Measurements from ENCODE around the gene KRT74. TPM values are rescaled to one million over a fixed set of nuclear protein-coding genes. Genes with fewer than 3 reads are reported as not detected.
A peak's percentile ranks its signal among the peaks of the same experiment; 100 is the strongest.
"Not testable (repeated sequence)": the region's sequence is repeated elsewhere in the genome, so short reads cannot be mapped to it uniquely, and the experiment has no call there.

KRT74 gene
- total and polyA plus RNA-seq, 2 donors, result not detected

- not testable (repeated sequence) for H3K27ac ChIP-seq (ENCODE audit: low read depth); H3K36me3 ChIP-seq (ENCODE audit: insufficient read depth); H3K4me3 ChIP-seq (ENCODE audit: low read depth, low read length); DNase-seq (ENCODE audit: extremely low spot score); H3K4me1 ChIP-seq (ENCODE audit: insufficient read depth)
- 95% methylated on average over 4 of the region's 4 CpGs for WGBS
These were observed 20.6 kb upstream of the KRT74 start for GRCh38 chr12:52594237-52594636.

GRCh38 chr12:52591521-52591920 is 17.9 kb upstream of the KRT74 start:
- H3K27ac ChIP-seq (ENCODE audit: low read depth), result no peak overlapping the region
- no peak for DNase-seq (ENCODE audit: extremely low spot score)
- WGBS, result 89% methylated on average over 11 of the region's 11 CpGs
- no peak overlapping the region for H3K4me3 ChIP-seq (ENCODE audit: low read depth, low read length)
- H3K4me1 ChIP-seq (ENCODE audit: insufficient read depth), result no peaks in the 10 kb centered on the region
- H3K36me3 ChIP-seq (ENCODE audit: insufficient read depth), result no peaks in the 10 kb centered on the region

DNA sequence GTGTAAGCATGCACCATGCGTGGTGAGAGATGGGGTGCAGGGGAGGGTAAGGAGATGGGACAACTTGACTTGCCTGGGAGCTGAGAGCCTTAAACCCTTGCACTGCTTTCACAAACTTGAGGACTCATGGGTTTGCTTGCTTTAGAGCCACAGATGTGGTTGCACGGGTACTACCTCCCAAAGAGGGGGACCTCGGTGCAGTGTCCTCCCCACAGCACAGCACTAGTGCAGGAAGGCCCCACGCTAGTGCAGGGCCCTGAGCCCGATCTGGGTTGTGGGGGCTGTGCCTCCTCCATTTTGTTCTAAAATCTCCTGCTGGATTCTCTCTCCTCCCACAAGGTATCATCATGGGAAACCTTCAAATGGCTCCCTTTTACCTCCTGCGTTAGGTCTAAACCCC is 16.4 kb upstream of the KRT74 start:
- no peak for DNase-seq (ENCODE audit: extremely low spot score)
- Histone ChIP-seq H3K27ac (ENCODE audit: low read depth) (no peak overlapping the region), H3K4me3 (ENCODE audit: low read depth, low read length) (no peak overlapping the region), H3K36me3 (ENCODE audit: insufficient read depth) (no peaks in the 10 kb centered on the region), H3K4me1 (ENCODE audit: insufficient read depth) (no peaks in the 10 kb centered on the region)
- 93% methylated on average over 6 of the region's 6 CpGs for WGBS

GRCh38 chr12:52587563-52587962 is 13.9 kb upstream of the KRT74 start:
- Histone ChIP-seq H3K27ac (ENCODE audit: low read depth) (no peak overlapping the region), H3K36me3 (ENCODE audit: insufficient read depth) (no peaks in the 10 kb centered on the region), H3K4me1 (ENCODE audit: insufficient read depth) (no peaks in the 10 kb centered on the region), H3K4me3 (ENCODE audit: low read depth, low read length) (no peak overlapping the region)
- WGBS, result 90% methylated on average over 17 of the region's 17 CpGs
- no peak for DNase-seq (ENCODE audit: extremely low spot score)

DNA sequence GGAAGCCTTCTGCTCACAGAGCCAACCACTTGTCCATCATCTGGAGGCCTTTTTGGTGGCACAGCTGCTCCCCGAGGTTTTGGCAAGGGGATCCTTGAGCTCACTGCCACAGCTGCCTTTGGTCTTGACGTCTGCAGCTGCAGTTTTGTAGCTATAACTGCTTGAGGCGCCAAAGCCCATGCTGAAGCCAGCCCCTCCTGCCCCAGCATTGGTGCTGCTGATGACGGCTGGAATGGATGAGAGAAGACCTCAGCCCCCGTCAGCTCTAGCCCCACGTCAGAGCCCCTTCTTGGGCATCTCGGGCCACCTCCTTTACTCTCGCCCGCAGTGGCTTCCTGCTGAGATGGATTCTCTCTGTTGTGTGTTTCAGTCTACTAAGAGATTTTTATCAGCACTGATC is 12.3 kb upstream of the KRT74 start:
- Histone ChIP-seq H3K4me1 (ENCODE audit: insufficient read depth) (no peaks in the 10 kb centered on the region), H3K27ac (ENCODE audit: low read depth) (no peak overlapping the region), H3K36me3 (ENCODE audit: insufficient read depth) (no peaks in the 10 kb centered on the region), H3K4me3 (ENCODE audit: low read depth, low read length) (no peak overlapping the region)
- 69% methylated on average over 9 of the region's 9 CpGs for WGBS
- no peak for DNase-seq (ENCODE audit: extremely low spot score)

GRCh38 chr12:52585066-52585465 is 11.4 kb upstream of the KRT74 start:
- DNase-seq (ENCODE audit: extremely low spot score), result no peak
- H3K27ac ChIP-seq (ENCODE audit: low read depth), result no peak overlapping the region
- H3K4me3 ChIP-seq (ENCODE audit: low read depth, low read length), result no peak overlapping the region
- no peaks in the 10 kb centered on the region for H3K4me1 ChIP-seq (ENCODE audit: insufficient read depth)
- H3K36me3 ChIP-seq (ENCODE audit: insufficient read depth), result no peaks in the 10 kb centered on the region
- 88% methylated on average over 3 of the region's 3 CpGs for WGBS

- DNase-seq (ENCODE audit: extremely low spot score), result no peak
- no peak overlapping the region for H3K27ac ChIP-seq (ENCODE audit: low read depth)
- WGBS, result 85% methylated on average over 9 of the region's 9 CpGs
- H3K36me3 ChIP-seq (ENCODE audit: insufficient read depth), result no peaks in the 10 kb centered on the region
- H3K4me3 ChIP-seq (ENCODE audit: low read depth, low read length), result no peak overlapping the region
- no peaks in the 10 kb centered on the region for H3K4me1 ChIP-seq (ENCODE audit: insufficient read depth)
These were observed 10.6 kb upstream of the KRT74 start for GRCh38 chr12:52584156-52584682.

GRCh38 chr12:52582971-52583456 is 9.4 kb upstream of the KRT74 start:
- WGBS, result 18% methylated on average over 7 of the region's 7 CpGs
- no peaks in the 10 kb centered on the region for H3K4me1 ChIP-seq (ENCODE audit: insufficient read depth)
- H3K4me3 ChIP-seq (ENCODE audit: low read depth, low read length), result no peak overlapping the region
- DNase-seq (ENCODE audit: extremely low spot score), result peak; percentile 69
- H3K36me3 ChIP-seq (ENCODE audit: insufficient read depth), result no peaks in the 10 kb centered on the region
- H3K27ac ChIP-seq (ENCODE audit: low read depth), result no peak overlapping the region

DNA sequence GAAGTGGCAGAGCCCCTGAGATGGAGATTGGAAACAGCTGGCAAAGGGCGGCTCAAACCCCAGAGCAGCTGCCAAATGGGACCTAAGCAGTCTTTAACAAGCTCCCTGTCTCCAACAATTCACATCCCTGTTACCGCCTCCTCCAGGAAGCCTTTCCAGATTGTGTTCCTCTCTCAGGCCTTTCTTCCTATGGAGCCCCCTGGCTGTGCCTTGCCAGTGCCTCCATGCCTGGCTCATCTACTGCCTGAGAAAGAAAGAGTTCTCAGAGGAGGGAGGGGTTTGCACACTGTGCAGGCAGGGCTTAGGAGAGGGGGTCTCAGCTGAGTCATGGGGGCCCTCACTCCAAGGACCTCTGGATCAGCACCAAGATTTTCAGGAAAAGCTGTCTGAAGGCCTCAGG is 8.8 kb upstream of the KRT74 start:
- 67% methylated on average over 2 of the region's 2 CpGs for WGBS
- no peak for DNase-seq (ENCODE audit: extremely low spot score)
- Histone ChIP-seq H3K4me1 (ENCODE audit: insufficient read depth) (no peaks in the 10 kb centered on the region), H3K27ac (ENCODE audit: low read depth) (no peak overlapping the region), H3K36me3 (ENCODE audit: insufficient read depth) (no peaks in the 10 kb centered on the region), H3K4me3 (ENCODE audit: low read depth, low read length) (no peak overlapping the region)

DNA sequence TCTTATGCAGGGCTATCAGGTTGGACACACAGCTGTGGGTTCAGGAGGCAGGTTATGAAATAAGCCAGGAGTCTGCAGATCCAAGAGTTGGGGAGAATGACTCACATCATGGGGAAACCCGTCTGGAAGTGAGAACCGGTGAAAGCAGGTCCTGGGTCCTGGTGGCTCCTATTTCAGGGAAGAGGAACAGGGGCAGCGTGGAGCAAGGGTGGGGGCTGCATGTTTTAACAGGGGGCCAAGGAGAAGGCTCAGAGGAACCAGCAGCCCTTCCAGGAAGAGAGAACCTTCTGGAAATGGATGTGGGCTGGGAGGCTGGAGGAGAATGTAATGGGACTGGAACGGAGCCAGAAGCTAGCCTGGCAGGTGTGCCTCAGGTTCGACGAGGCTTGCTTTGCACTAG is 7.8 kb upstream of the KRT74 start:
- no peaks in the 10 kb centered on the region for H3K36me3 ChIP-seq (ENCODE audit: insufficient read depth)
- 68% methylated on average over 6 of the region's 6 CpGs for WGBS
- no peak overlapping the region for H3K27ac ChIP-seq (ENCODE audit: low read depth)
- H3K4me3 ChIP-seq (ENCODE audit: low read depth, low read length), result no peak overlapping the region
- no peaks in the 10 kb centered on the region for H3K4me1 ChIP-seq (ENCODE audit: insufficient read depth)
- no peak for DNase-seq (ENCODE audit: extremely low spot score)

- Histone ChIP-seq H3K4me1 (ENCODE audit: insufficient read depth) (no peaks in the 10 kb centered on the region), H3K36me3 (ENCODE audit: insufficient read depth) (no peaks in the 10 kb centered on the region), H3K4me3 (ENCODE audit: low read depth, low read length) (no peak overlapping the region), H3K27ac (ENCODE audit: low read depth) (no peak overlapping the region)
- DNase-seq (ENCODE audit: extremely low spot score), result no peak
- WGBS, result 81% methylated on average over 7 of the region's 7 CpGs
These were observed 7.4 kb upstream of the KRT74 start for GRCh38 chr12:52581066-52581465.

DNA sequence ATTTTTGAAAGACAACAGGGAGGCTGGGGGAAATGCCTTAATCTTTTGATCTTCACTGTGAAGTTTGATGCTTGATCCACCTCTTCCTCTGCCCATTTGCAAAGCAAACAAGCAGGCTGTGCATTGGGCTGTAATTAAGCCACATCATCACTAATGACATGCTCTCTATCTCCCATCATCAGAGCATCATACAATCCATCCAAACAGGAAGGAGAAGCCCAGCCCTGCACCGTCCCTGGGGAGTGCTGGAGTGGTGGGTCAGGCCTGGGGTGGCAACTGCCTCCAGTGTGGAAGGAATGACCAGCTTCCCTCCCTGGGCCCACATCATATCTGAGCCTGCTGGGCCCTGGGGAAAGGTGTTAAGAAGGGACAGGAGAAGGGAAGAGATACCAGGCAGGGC is 6.9 kb upstream of the KRT74 start:
- no peak overlapping the region for H3K27ac ChIP-seq (ENCODE audit: low read depth)
- H3K36me3 ChIP-seq (ENCODE audit: insufficient read depth), result no peaks in the 10 kb centered on the region
- 74% methylated on average over 1 of the region's 1 CpG for WGBS
- H3K4me3 ChIP-seq (ENCODE audit: low read depth, low read length), result no peak overlapping the region
- no peak for DNase-seq (ENCODE audit: extremely low spot score)
- no peaks in the 10 kb centered on the region for H3K4me1 ChIP-seq (ENCODE audit: insufficient read depth)

DNA sequence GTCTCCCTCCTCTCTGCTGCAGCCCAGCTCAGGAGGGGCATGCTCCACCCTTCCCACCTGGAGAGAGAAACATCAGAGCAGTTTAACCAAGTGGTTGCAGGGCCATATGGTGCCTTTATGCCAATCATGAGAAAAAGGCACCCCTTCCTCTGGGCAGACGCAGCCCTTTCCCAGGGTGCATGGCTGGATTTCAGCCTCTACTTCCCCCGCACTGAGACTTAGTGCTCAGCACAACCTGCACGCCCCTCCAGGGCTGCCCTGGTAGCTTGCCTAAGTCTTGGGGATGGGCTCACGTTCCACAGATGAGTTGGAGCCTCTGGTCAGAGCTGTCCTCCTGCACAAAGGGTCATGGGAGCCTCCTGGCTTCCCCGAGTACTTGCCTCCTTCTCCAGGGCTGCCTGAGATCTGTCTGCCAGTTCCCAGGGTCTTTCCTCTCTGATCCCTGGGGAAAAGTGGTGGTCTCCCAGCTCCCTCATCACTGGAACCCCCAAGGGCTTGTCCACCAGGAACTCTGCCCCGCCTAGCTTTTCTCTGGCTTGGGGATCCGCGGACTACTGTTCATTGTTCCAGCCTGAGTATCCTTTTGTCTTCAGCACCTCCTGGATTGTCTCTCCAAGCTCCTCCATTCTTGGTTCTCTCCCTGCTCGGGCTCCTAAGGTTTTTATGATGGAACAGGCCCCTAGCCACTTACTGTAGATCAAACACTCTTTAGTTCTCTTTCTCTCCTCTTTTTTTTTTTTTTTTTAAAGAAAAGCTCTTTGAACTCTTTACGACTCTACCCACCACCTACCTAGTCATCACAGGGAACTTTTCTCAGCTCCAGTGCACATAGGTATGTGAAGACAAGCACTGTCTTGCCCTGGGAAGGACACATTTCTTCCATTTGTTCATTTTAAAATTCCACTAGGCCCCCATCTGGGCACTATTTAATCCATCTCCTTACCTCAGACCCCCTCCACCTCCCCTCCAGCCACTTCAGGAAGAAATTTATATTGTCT is 6.1 kb upstream of the KRT74 start:
- WGBS, result 78% methylated on average over 10 of the region's 10 CpGs
- H3K4me1 ChIP-seq (ENCODE audit: insufficient read depth), result no peaks in the 10 kb centered on the region
- H3K36me3 ChIP-seq (ENCODE audit: insufficient read depth), result no peaks in the 10 kb centered on the region
- no peak overlapping the region for H3K4me3 ChIP-seq (ENCODE audit: low read depth, low read length)
- no peak overlapping the region for H3K27ac ChIP-seq (ENCODE audit: low read depth)
- DNase-seq (ENCODE audit: extremely low spot score), result peak; percentile 51

- H3K36me3 ChIP-seq (ENCODE audit: insufficient read depth), result no peaks in the 10 kb centered on the region
- H3K4me3 ChIP-seq (ENCODE audit: low read depth, low read length), result no peak overlapping the region
- no peak overlapping the region for H3K27ac ChIP-seq (ENCODE audit: low read depth)
- DNase-seq (ENCODE audit: extremely low spot score), result no peak
- 85% methylated on average over 3 of the region's 3 CpGs for WGBS
- no peaks in the 10 kb centered on the region for H3K4me1 ChIP-seq (ENCODE audit: insufficient read depth)
These were observed 4.8 kb upstream of the KRT74 start for GRCh38 chr12:52578469-52578868.
